Panc1 (cell line): Measurements from ENCODE around the gene WDR77. TPM values are rescaled to one million over a fixed set of nuclear protein-coding genes. Genes with fewer than 3 reads are reported as not detected.

Source experiments
- ATAC-seq: fragments of 200-7000 bp; cut with Tn5 transposase; 2 replicates; pipeline ENCODE4 v1.9.1; 2020; ENCODE audit warnings: mild to moderate bottlenecking, moderate library complexity
- BruUV-seq: library from RNA; stranded (reverse); fragments of 400-500 nt; replicated peaks from 2 replicates; lab custom pipeline; 2021; lab: Mats Ljungman, UMichigan
- CTCF ChIA-PET: fragments of 300-600 bp; sonication (Branson Sonifier 250); formaldehyde crosslinking; loops from one replicate; lab custom pipeline; 2022; ENCODE audit warnings: antibody characterized with exemption; lab: Charles Lee
- POLR2A ChIA-PET: fragments of 300-600 bp; sonication (Branson Sonifier 250); formaldehyde crosslinking; loops from one replicate; lab custom pipeline; 2022; ENCODE audit warnings: antibody characterized with exemption; lab: Charles Lee
- DNase-seq: peaks from one replicate; pipeline ENCODE4 v3.0.0-alpha.2; 2010; ENCODE audit warnings: low read depth, low spot score
- H3K27ac ChIP-seq: 2 replicates; pipeline ENCODE4 v1.5.1; 2011; ENCODE audit warnings: mild to moderate bottlenecking, low read length, inconsistent platforms
- H3K27me3 ChIP-seq: fragments of 200-500 bp; sonication (Bioruptor generic); 2 replicates; pipeline ENCODE4 v1.6.0; 2014; ENCODE audit warnings: low read length, inconsistent platforms; ENCODE audit not compliant: control insufficient read depth, insufficient read depth
- H3K36me3 ChIP-seq: fragments of 200-500 bp; sonication (Bioruptor generic); 2 replicates; pipeline ENCODE4 v1.5.1; 2014; ENCODE audit warnings: inconsistent platforms, mild to moderate bottlenecking, low read length, moderate library complexity; ENCODE audit not compliant: control insufficient read depth, insufficient read depth
- H3K4me1 ChIP-seq: 2 replicates; pipeline ENCODE4 v1.5.1; 2011; ENCODE audit warnings: inconsistent platforms, mild to moderate bottlenecking, low read length, moderate library complexity; ENCODE audit not compliant: control insufficient read depth, insufficient read depth
- H3K4me3 ChIP-seq, 2 experiments: 2 replicates each; pipeline ENCODE4 v1.5.1; 2011 to 2012; ENCODE audit warnings: low read depth in 2 of 2, low read length in 2 of 2, mild to moderate bottlenecking in 2 of 2, inconsistent platforms in 1 of 2, moderate library complexity in 1 of 2
- H3K9me3 ChIP-seq: fragments of 200-500 bp; sonication (Bioruptor generic); 2 replicates; pipeline ENCODE4 v1.5.1; 2014; ENCODE audit warnings: low read depth, mild to moderate bottlenecking, inconsistent platforms, low read length, moderate library complexity; ENCODE audit not compliant: control insufficient read depth, insufficient read depth
- CTCF ChIP-seq: fragments of 450-650 bp; IDR thresholded peaks from 2 replicates; pipeline ENCODE4 v1.5.1; 2017; ENCODE audit warnings: mild to moderate bottlenecking
- POLR2AphosphoS5 ChIP-seq: IDR thresholded peaks from 2 replicates; pipeline ENCODE4 v1.6.1; 2012; ENCODE audit warnings: mild to moderate bottlenecking, low read depth, low read length, moderate library complexity
- REST ChIP-seq, 2 experiments: IDR thresholded peaks; 2 replicates each; pipeline ENCODE4 v1.6.1; 2011 to 2012; ENCODE audit warnings: low read depth in 2 of 2, control low read depth in 1 of 2, low read length in 1 of 2, mild to moderate bottlenecking in 1 of 2, moderate library complexity in 1 of 2; ENCODE audit not compliant: insufficient read depth in 1 of 2
- SIN3A ChIP-seq: IDR thresholded peaks from 2 replicates; pipeline ENCODE4 v1.6.1; 2012; ENCODE audit warnings: low read depth, mild to moderate bottlenecking, low read length, moderate library complexity, borderline replicate concordance; ENCODE audit not compliant: insufficient read depth
- TCF7L2 ChIP-seq: IDR thresholded peaks from 2 replicates; pipeline ENCODE4 v1.6.1; 2011; ENCODE audit warnings: mild to moderate bottlenecking, low read depth, low read length, inconsistent platforms
- in situ Hi-C: cut with HindIII; loops from 2 replicates; pipeline ENCODE4 v1.10.0; 2016; ENCODE audit warnings: low sequenced_read_pairs, low pct_unique_long_range_greater_than_20kb
- intact Hi-C: fragments of 100-400 bp; cut with micrococcal nuclease; formaldehyde crosslinking; loops from one replicate; pipeline ENCODE4 v1.10.0; 2022; ENCODE audit not compliant: unreplicated experiment
- total RNA-seq: library from RNA; stranded (reverse); gene quantifications from one replicate; pipeline ENCODE4 v1.2.1, GENCODE V29; 2021; ENCODE audit not compliant: unreplicated experiment

The WDR77 gene
- total RNA-seq, 1 experiment from 2014 or later = 49.9 TPM

GRCh38 chr1:111476761-111477309 is 27.8 kb upstream of the WDR77 start:
- POLR2A ChIA-PET = interaction anchor here (0.7 kb wide), 1 partner anchor 24 kb away, joined by 5 read pairs; no protein-coding TSS in a partner anchor
- in situ Hi-C loops (no loop called here), intact Hi-C loops (no loop called here)
- CTCF ChIA-PET = no interaction called here
- ATAC-seq = no peak
- no peaks in the 10 kb centered on the region for H3K4me1 ChIP-seq
- H3K27ac ChIP-seq = no peak overlapping the region
- TF ChIP-seq POLR2AphosphoS5 (no peak), SIN3A (no peak), REST (IDR thresholded peaks at IDR 0.05; ENCODE audit: insufficient read depth in 1 of 2, low read depth in 2 of 2, low read length in 1 of 2) (no peak), TCF7L2 (no peak), CTCF (no peak)
- BruUV-seq = no TSS peak
- no peaks in the 10 kb centered on the region for H3K27me3 ChIP-seq
- no peak overlapping the region for H3K4me3 ChIP-seq
- H3K9me3 ChIP-seq = no peaks in the 10 kb centered on the region
- no peaks in the 10 kb centered on the region for H3K36me3 ChIP-seq
- no peak for DNase-seq

- no peaks in the 10 kb centered on the region for H3K36me3 ChIP-seq
- ChIA-PET POLR2A (interaction anchor here (0.7 kb wide), 1 partner anchor 23 kb away, joined by 5 read pairs; no protein-coding TSS in a partner anchor), CTCF (no interaction called here)
- no peak overlapping the region for H3K4me3 ChIP-seq
- no peak for DNase-seq
- no peaks in the 10 kb centered on the region for H3K27me3 ChIP-seq
- no peak for ATAC-seq
- no peaks in the 10 kb centered on the region for H3K9me3 ChIP-seq
- intact Hi-C loops = no loop called here
- TF ChIP-seq REST (IDR thresholded peaks at IDR 0.05; ENCODE audit: insufficient read depth in 1 of 2, low read depth in 2 of 2, low read length in 1 of 2) (no peak), CTCF (no peak), TCF7L2 (no peak)
- in situ Hi-C loops = no loop called here
- no TSS peak for BruUV-seq
- no peak overlapping the region for H3K27ac ChIP-seq
- H3K4me1 ChIP-seq = no peaks in the 10 kb centered on the region
Measured at GRCh38 chr1:111476214-111476613, 27.2 kb upstream of the WDR77 start.
